PC-3 (cell line): ENCODE data around the gene RBM33.

Source experiments
- CTCF ChIP-seq: fragments of 300-600 bp; sonication (generic); conservative IDR thresholded peaks from 2 replicates; pipeline ENCODE4 v1.5.1; 2017; ENCODE audit warnings: antibody characterized with exemption, low read depth, mild to moderate bottlenecking, low read length
- EZH2 ChIP-seq: fragments of 300-600 bp; sonication (generic); IDR thresholded peaks from one replicate; pipeline ENCODE4 v1.6.1; 2017; ENCODE audit warnings: antibody characterized with exemption, mild to moderate bottlenecking, low read length; ENCODE audit not compliant: unreplicated experiment
- EZH2phosphoT487 ChIP-seq: fragments of 300-600 bp; sonication (generic); IDR thresholded peaks from 2 replicates; pipeline ENCODE4 v1.6.1; 2018; ENCODE audit warnings: mild to moderate bottlenecking, antibody characterized with exemption, low read length, borderline replicate concordance

GRCh38 chr7:155680124-155680523 is 35.7 kb downstream of the RBM33 start:
- no peak for TF ChIP-seq EZH2
- no peak for TF ChIP-seq CTCF
- TF ChIP-seq EZH2phosphoT487, result no peak
